HepG2 (cell line): ENCODE data around the gene SERTAD1. TPM values are rescaled to one million over a fixed set of nuclear protein-coding genes. Genes with fewer than 3 reads are reported as not detected.
A peak's percentile ranks its signal among the peaks of the same experiment; 100 is the strongest.

Source experiments
- EED ChIP-seq: sonication (generic); formaldehyde crosslinking; IDR thresholded peaks from 2 replicates; pipeline ENCODE4 v1.5.0; 2020; ENCODE audit warnings: mild to moderate bottlenecking, missing genetic modification reagents
- HNRNPUL1 ChIP-seq: fragments of 200-400 bp; formaldehyde crosslinking; IDR thresholded peaks from 2 replicates; pipeline ENCODE4 v1.6.1; 2017; ENCODE audit warnings: low read depth, mild to moderate bottlenecking, low read length, moderate library complexity
- IRX3 ChIP-seq: sonication (generic); formaldehyde crosslinking; IDR thresholded peaks from 2 replicates; pipeline ENCODE4 v1.8.1; 2023; ENCODE audit warnings: mild to moderate bottlenecking, low read depth, missing genetic modification reagents, borderline replicate concordance
- KAT2B ChIP-seq: fragments of 150-350 bp; IDR thresholded peaks from 2 replicates; pipeline ENCODE4 v1.6.1; 2014; ENCODE audit warnings: low read depth, low read length, borderline replicate concordance
- MEF2D ChIP-seq: sonication (generic); formaldehyde crosslinking; IDR thresholded peaks from 2 replicates; pipeline ENCODE4 v1.5.1; 2020; ENCODE audit warnings: mild to moderate bottlenecking, missing genetic modification reagents
- NONO ChIP-seq, 2 experiments: fragments of 450-650 bp in 1 of 2; sonication (generic) in 1 of 2; formaldehyde crosslinking in 1 of 2; IDR thresholded peaks in 1 of 2; conservative IDR thresholded peaks in 1 of 2; 2 replicates each; pipeline versions ENCODE4 v1.6.1 to v1.8.0; 2017 to 2022; ENCODE audit warnings: mild to moderate bottlenecking in 1 of 2, missing genetic modification reagents in 1 of 2, moderate library complexity in 1 of 2
- POLR2AphosphoS2 ChIP-seq: IDR thresholded peaks from 2 replicates; pipeline ENCODE4 v1.6.1; 2011; ENCODE audit warnings: low read depth, low read length, improper control_type of control experiment
- PRMT3 ChIP-seq: sonication (generic); formaldehyde crosslinking; IDR thresholded peaks from 2 replicates; pipeline ENCODE4 v1.8.1; 2022; ENCODE audit warnings: low read depth, mild to moderate bottlenecking, moderate library complexity, missing genetic modification reagents, borderline replicate concordance
- REXO4 ChIP-seq: sonication (generic); formaldehyde crosslinking; IDR thresholded peaks from 2 replicates; pipeline ENCODE4 v1.8.0; 2022; ENCODE audit warnings: missing genetic modification reagents, mild to moderate bottlenecking, borderline replicate concordance
- SP1 ChIP-seq, 2 experiments: fragments of 450-650 bp in 1 of 2; sonication (generic) in 1 of 2; formaldehyde crosslinking in 1 of 2; IDR thresholded peaks; 2 replicates each; pipeline versions ENCODE4 v1.4.0 to v1.6.1; 2016 to 2020; ENCODE audit warnings: missing genetic modification reagents in 1 of 2
- STAT6 ChIP-seq: sonication (generic); formaldehyde crosslinking; IDR thresholded peaks from 2 replicates; pipeline ENCODE4 v1.4.0; 2020; ENCODE audit warnings: missing genetic modification reagents, mild to moderate bottlenecking, borderline replicate concordance
- U2AF2 ChIP-seq: fragments of 200-400 bp; formaldehyde crosslinking; IDR thresholded peaks from 2 replicates; pipeline ENCODE4 v1.6.1; 2017; ENCODE audit warnings: low read depth, mild to moderate bottlenecking, low read length
- ZBTB8A ChIP-seq: sonication (generic); formaldehyde crosslinking; IDR thresholded peaks from 2 replicates; pipeline ENCODE4 v1.4.0; 2020; ENCODE audit warnings: mild to moderate bottlenecking, low read depth, missing genetic modification reagents, borderline replicate concordance
- ZKSCAN8 ChIP-seq: IDR thresholded peaks from 2 replicates; pipeline ENCODE4 v1.6.1; 2016; ENCODE audit warnings: borderline replicate concordance, missing genetic modification reagents, missing compliant biosample characterization
- ZNF235 ChIP-seq: sonication (generic); formaldehyde crosslinking; IDR thresholded peaks from 2 replicates; pipeline ENCODE4 v1.8.1; 2023; ENCODE audit warnings: mild to moderate bottlenecking, missing genetic modification reagents, borderline replicate concordance
- ZNF282 ChIP-seq: fragments of 450-650 bp; IDR thresholded peaks from 2 replicates; pipeline ENCODE4 v1.6.1; 2018; ENCODE audit not compliant: partially characterized antibody
- ZNF292 ChIP-seq: sonication (generic); formaldehyde crosslinking; IDR thresholded peaks from 2 replicates; pipeline ENCODE4 v1.8.1; 2022; ENCODE audit warnings: mild to moderate bottlenecking, low read depth, missing genetic modification reagents, borderline replicate concordance
- ZNF530 ChIP-seq: sonication (generic); formaldehyde crosslinking; IDR thresholded peaks from 2 replicates; pipeline ENCODE4 v1.5.0; 2020; ENCODE audit warnings: low read depth, mild to moderate bottlenecking, missing genetic modification reagents
- ZNF550 ChIP-seq: sonication (generic); formaldehyde crosslinking; IDR thresholded peaks from 2 replicates; pipeline ENCODE4 v1.4.0; 2020; ENCODE audit warnings: mild to moderate bottlenecking, missing genetic modification reagents, borderline replicate concordance
- polyA plus RNA-seq, 8 experiments: library from polyadenylated mRNA; depleted of rRNA in 3 of 8; stranded (reverse) in 7 of 8; unstranded in 1 of 8; fragments of >200 nt; fragmentation: Illumina TruSeq in 4 of 8; extraction: Trizol in 4 of 8; gene quantifications; 2 replicates each; pipeline versions ENCODE4 v1.2.1 to v1.2.3, GENCODE V29; 2011 to 2016; ENCODE audit warnings: low read depth in 4 of 8, missing spikeins in 1 of 8, mixed read lengths in 1 of 8; ENCODE audit not compliant: insufficient read depth in 1 of 8
- total RNA-seq, 5 experiments: library from RNA; depleted of rRNA; stranded (reverse); fragments of >200 nt; fragmentation: Illumina TruSeq; extraction: Trizol; gene quantifications; 2 replicates each; pipeline ENCODE4 v1.2.3, GENCODE V29; 2016; ENCODE audit warnings: low read depth in 1 of 5
- TF ChIP-seq, protein P1 (sequence below): sonication (generic); formaldehyde crosslinking; IDR thresholded peaks from 2 replicates; pipeline ENCODE4 v1.9.0; 2021; ENCODE audit warnings: missing genetic modification reagents, mild to moderate bottlenecking, borderline replicate concordance
- TF ChIP-seq, protein P2 (sequence below): sonication (generic); formaldehyde crosslinking; IDR thresholded peaks from 2 replicates; pipeline ENCODE4 v1.8.1; 2022; ENCODE audit warnings: low read depth, mild to moderate bottlenecking, missing genetic modification reagents

Gene SERTAD1
- total and polyA plus RNA-seq, 2 of the 13 experiments (the other 11 are each of a cell fraction or from before 2014, with no cell fraction given): 4.3 to 4.5 TPM

DNA sequence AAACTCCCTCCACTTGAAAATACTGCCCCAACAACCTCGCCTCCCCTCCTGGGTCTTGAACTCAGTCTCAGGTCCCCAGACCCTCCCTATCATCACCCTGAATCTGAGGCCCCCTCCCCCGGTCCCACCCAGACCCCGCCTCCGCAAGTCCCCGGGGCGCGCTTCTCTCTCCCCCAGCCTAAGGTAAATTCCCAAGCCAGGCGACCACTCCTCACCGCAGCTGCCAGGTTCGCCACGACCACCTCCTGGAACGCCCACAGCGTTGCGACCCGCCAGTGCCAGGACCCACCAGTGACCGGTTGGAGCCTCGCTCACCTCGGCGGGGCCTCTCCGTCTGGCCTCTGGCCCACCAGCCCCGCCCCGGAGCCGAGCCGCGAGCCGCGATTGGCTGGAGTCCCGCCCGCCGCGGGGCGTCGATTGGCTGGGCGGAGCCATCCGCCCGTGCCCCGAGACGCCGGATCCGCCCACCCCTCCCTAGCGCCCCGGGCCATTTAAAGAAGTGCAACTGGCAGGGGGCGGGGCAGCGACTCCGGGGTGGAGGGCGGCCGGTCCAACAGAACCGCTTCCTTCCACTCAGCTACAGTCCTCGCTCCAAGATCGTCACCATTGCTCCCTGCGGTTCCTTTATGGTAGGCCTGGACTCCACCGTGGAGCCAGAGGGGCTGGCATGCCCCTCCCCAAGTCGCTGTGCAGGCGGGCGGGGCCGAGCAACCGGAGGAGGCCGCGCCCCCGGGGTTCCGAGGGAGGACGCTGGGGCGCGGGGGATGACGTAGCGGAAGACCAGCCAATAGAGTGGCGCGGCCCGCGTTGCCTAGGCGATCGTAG is 18.4 kb upstream of the SERTAD1 start, which contains the start of gene SERTAD3 (continued):
- TF ChIP-seq, protein P1, sequence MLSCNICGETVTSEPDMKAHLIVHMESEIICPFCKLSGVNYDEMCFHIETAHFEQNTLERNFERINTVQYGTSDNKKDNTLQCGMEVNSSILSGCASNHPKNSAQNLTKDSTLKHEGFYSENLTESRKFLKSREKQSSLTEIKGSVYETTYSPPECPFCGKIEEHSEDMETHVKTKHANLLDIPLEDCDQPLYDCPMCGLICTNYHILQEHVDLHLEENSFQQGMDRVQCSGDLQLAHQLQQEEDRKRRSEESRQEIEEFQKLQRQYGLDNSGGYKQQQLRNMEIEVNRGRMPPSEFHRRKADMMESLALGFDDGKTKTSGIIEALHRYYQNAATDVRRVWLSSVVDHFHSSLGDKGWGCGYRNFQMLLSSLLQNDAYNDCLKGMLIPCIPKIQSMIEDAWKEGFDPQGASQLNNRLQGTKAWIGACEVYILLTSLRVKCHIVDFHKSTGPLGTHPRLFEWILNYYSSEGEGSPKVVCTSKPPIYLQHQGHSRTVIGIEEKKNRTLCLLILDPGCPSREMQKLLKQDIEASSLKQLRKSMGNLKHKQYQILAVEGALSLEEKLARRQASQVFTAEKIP (CRISPR knock-in tag): no peak
- TF ChIP-seq POLR2AphosphoS2 (no peak), PRMT3 (CRISPR knock-in tag) (no peak), ZNF235 (peak; percentile 57; the same call in 1 of the 2 replicates), ZNF292 (CRISPR knock-in tag) (0 out of 2 replicates have a peak, but pooled peaks have one; percentile 27), U2AF2 (0 out of 2 replicates have a peak, but pooled peaks have one; percentile 82), STAT6 (no peak), ZNF282 (no peak), ZKSCAN8 (CRISPR knock-in tag) (peak; percentile 29; the same call in 1 of the 2 replicates), KAT2B (no peak), REXO4 (CRISPR knock-in tag) (no peak), NONO (IDR thresholded peaks at IDR 0.05) (no peak), NONO (CRISPR knock-in tag; conservative IDR thresholded peaks at IDR 0.05) (peak; percentile 75), ZNF530 (CRISPR knock-in tag) (no peak), ZBTB8A (CRISPR knock-in tag) (no peak), HNRNPUL1 (no peak), SP1 (IDR thresholded peaks at IDR 0.05) (no peak), SP1 (CRISPR knock-in tag; IDR thresholded peaks at IDR 0.05) (peak; percentile 86), EED (no peak), IRX3 (CRISPR knock-in tag) (no peak), MEF2D (CRISPR knock-in tag) (0 out of 2 replicates have a peak, but pooled peaks have one; percentile 36), ZNF550 (CRISPR knock-in tag) (no peak)
- TF ChIP-seq, protein P2, sequence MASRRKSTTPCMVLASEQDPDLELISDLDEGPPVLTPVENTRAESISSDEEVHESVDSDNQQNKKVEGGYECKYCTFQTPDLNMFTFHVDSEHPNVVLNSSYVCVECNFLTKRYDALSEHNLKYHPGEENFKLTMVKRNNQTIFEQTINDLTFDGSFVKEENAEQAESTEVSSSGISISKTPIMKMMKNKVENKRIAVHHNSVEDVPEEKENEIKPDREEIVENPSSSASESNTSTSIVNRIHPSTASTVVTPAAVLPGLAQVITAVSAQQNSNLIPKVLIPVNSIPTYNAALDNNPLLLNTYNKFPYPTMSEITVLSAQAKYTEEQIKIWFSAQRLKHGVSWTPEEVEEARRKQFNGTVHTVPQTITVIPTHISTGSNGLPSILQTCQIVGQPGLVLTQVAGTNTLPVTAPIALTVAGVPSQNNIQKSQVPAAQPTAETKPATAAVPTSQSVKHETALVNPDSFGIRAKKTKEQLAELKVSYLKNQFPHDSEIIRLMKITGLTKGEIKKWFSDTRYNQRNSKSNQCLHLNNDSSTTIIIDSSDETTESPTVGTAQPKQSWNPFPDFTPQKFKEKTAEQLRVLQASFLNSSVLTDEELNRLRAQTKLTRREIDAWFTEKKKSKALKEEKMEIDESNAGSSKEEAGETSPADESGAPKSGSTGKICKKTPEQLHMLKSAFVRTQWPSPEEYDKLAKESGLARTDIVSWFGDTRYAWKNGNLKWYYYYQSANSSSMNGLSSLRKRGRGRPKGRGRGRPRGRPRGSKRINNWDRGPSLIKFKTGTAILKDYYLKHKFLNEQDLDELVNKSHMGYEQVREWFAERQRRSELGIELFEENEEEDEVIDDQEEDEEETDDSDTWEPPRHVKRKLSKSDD (CRISPR knock-in tag): no peak
